Measurements from ENCODE around the gene MAG.

MAG gene

GRCh38 chr19:35363001-35363590, 71.1 kb downstream of the MAG start:
- no peak for DNase-seq (ENCODE audit: low read depth)

All from iris pigment epithelial cell (primary cell).